HepG2 (cell line): ENCODE data around the gene IL1R1. TPM values are rescaled to one million over a fixed set of nuclear protein-coding genes. Genes with fewer than 3 reads are reported as not detected.
A peak's percentile ranks its signal among the peaks of the same experiment; 100 is the strongest.

Experiments
- ARID3A ChIP-seq: IDR thresholded peaks from 2 replicates; pipeline ENCODE4 v1.6.1; 2012; ENCODE audit warnings: low read depth, low read length, improper control_type of control experiment
- CSRNP1 ChIP-seq: sonication (generic); formaldehyde crosslinking; IDR thresholded peaks from 2 replicates; pipeline ENCODE4 v1.8.1; 2023; ENCODE audit warnings: mild to moderate bottlenecking, missing genetic modification reagents
- EHMT2 ChIP-seq: fragments of 200-600 bp; sonication (generic); IDR thresholded peaks from 2 replicates; pipeline ENCODE4 v1.7.0; 2017; ENCODE audit warnings: antibody characterized with exemption, low read depth, low read length, borderline replicate concordance
- ETV5 ChIP-seq: IDR thresholded peaks from 2 replicates; pipeline ENCODE4 v1.6.1; 2018; ENCODE audit warnings: missing biosample characterization, missing genetic modification reagents, inconsistent platforms, borderline replicate concordance
- GRHL1 ChIP-seq: sonication (generic); formaldehyde crosslinking; conservative IDR thresholded peaks from 2 replicates; pipeline ENCODE4 v1.8.0; 2022; ENCODE audit warnings: missing genetic modification reagents
- HNRNPUL1 ChIP-seq: fragments of 200-400 bp; formaldehyde crosslinking; IDR thresholded peaks from 2 replicates; pipeline ENCODE4 v1.6.1; 2017; ENCODE audit warnings: low read depth, mild to moderate bottlenecking, low read length, moderate library complexity
- KLF15 ChIP-seq: sonication (generic); formaldehyde crosslinking; IDR thresholded peaks from 2 replicates; pipeline ENCODE4 v1.8.1; 2023; ENCODE audit warnings: borderline replicate concordance, mild to moderate bottlenecking, inconsistent platforms, missing genetic modification reagents, mixed read lengths
- NFE2 ChIP-seq: sonication (generic); formaldehyde crosslinking; IDR thresholded peaks from 2 replicates; pipeline ENCODE4 v1.4.0; 2020; ENCODE audit warnings: missing genetic modification reagents
- PHB2 ChIP-seq: fragments of 450-650 bp; IDR thresholded peaks from 2 replicates; pipeline ENCODE4 v1.6.1; 2018; ENCODE audit not compliant: partially characterized antibody
- PHF8 ChIP-seq: sonication (generic); formaldehyde crosslinking; IDR thresholded peaks from 2 replicates; pipeline ENCODE4 v1.5.0; 2020; ENCODE audit warnings: missing genetic modification reagents
- PRPF4 ChIP-seq: fragments of 200-400 bp; formaldehyde crosslinking; IDR thresholded peaks from 2 replicates; pipeline ENCODE4 v1.6.1; 2016; ENCODE audit warnings: low read length, low read depth; ENCODE audit not compliant: poor library complexity, severe bottlenecking
- SMAD3 ChIP-seq: sonication (generic); formaldehyde crosslinking; IDR thresholded peaks from 2 replicates; pipeline ENCODE4 v1.4.0; 2020; ENCODE audit warnings: missing genetic modification reagents
- SMARCE1 ChIP-seq: fragments of 450-650 bp; IDR thresholded peaks from 2 replicates; pipeline ENCODE4 v1.6.1; 2017; ENCODE audit warnings: borderline replicate concordance
- TEAD3 ChIP-seq: optimal IDR thresholded peaks from 2 replicates; pipeline ENCODE3; 2016; ENCODE audit warnings: borderline replicate concordance
- THAP8 ChIP-seq: sonication (generic); formaldehyde crosslinking; IDR thresholded peaks from 2 replicates; pipeline ENCODE4 v1.5.1; 2020; ENCODE audit warnings: missing genetic modification reagents, mild to moderate bottlenecking, borderline replicate concordance
- TRIM22 ChIP-seq: fragments of 450-650 bp; IDR thresholded peaks from 2 replicates; pipeline ENCODE4 v1.6.1; 2017
- ZBTB8A ChIP-seq: sonication (generic); formaldehyde crosslinking; IDR thresholded peaks from 2 replicates; pipeline ENCODE4 v1.4.0; 2020; ENCODE audit warnings: mild to moderate bottlenecking, low read depth, missing genetic modification reagents, borderline replicate concordance
- ZNF225 ChIP-seq: sonication (generic); formaldehyde crosslinking; IDR thresholded peaks from 2 replicates; pipeline ENCODE4 v1.4.0; 2020; ENCODE audit warnings: mild to moderate bottlenecking, missing genetic modification reagents
- ZNF24 ChIP-seq: fragments of 450-650 bp; IDR thresholded peaks from 2 replicates; pipeline ENCODE4 v1.6.1; 2017; ENCODE audit warnings: antibody characterized with exemption, mild to moderate bottlenecking
- ZNF275 ChIP-seq: sonication (generic); formaldehyde crosslinking; IDR thresholded peaks from 2 replicates; pipeline ENCODE4 v1.8.0; 2022; ENCODE audit warnings: missing genetic modification reagents, mild to moderate bottlenecking, inconsistent platforms, borderline replicate concordance
- ZNF282 ChIP-seq: fragments of 450-650 bp; IDR thresholded peaks from 2 replicates; pipeline ENCODE4 v1.6.1; 2018; ENCODE audit not compliant: partially characterized antibody
- ZNF317 ChIP-seq: sonication (generic); formaldehyde crosslinking; IDR thresholded peaks from 2 replicates; pipeline ENCODE4 v1.5.0; 2020; ENCODE audit warnings: mild to moderate bottlenecking, missing genetic modification reagents
- polyA plus RNA-seq, 8 experiments: library from polyadenylated mRNA; depleted of rRNA in 3 of 8; stranded (reverse) in 7 of 8; unstranded in 1 of 8; fragments of >200 nt; fragmentation: Illumina TruSeq in 4 of 8; extraction: Trizol in 4 of 8; gene quantifications; 2 replicates each; pipeline versions ENCODE4 v1.2.1 to v1.2.3, GENCODE V29; 2011 to 2016; ENCODE audit warnings: low read depth in 4 of 8, missing spikeins in 1 of 8, mixed read lengths in 1 of 8; ENCODE audit not compliant: insufficient read depth in 1 of 8
- total RNA-seq, 5 experiments: library from RNA; depleted of rRNA; stranded (reverse); fragments of >200 nt; fragmentation: Illumina TruSeq; extraction: Trizol; gene quantifications; 2 replicates each; pipeline ENCODE4 v1.2.3, GENCODE V29; 2016; ENCODE audit warnings: low read depth in 1 of 5

IL1R1 gene
- total and polyA plus RNA-seq, 2 of the 13 experiments (the other 11 are each of a cell fraction or from before 2014, with no cell fraction given): 38.0 to 93.1 TPM

DNA sequence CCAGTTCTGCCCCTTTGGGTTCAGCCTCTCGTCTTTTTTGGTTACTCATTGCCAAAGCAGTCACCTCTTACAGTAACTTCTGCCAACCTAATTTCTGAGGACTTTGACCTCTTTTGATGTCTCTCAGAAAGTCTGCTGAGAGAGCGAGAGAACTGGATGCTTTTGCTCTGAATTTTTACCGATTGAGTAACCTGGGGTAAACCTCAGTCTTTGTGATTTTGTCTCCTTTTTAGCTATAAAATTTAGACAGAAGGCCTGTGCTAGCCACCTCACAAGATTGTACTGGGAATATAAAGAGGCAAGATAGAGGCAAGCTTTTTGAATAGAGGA, 34.8 kb upstream of the IL1R1 start (continued):
- TF ChIP-seq KLF15 (CRISPR knock-in tag) (no peak), ARID3A (peak; percentile 69), PRPF4 (no peak), ZNF282 (no peak), ZNF317 (CRISPR knock-in tag) (peak; percentile 74; the same call in 1 of the 2 replicates), EHMT2 (peak; percentile 65; the same call in 1 of the 2 replicates), HNRNPUL1 (peak; percentile 50; the same call in 1 of the 2 replicates), TEAD3 (CRISPR knock-in tag) (peak; percentile 85), SMAD3 (CRISPR knock-in tag) (peak; percentile 96), ZNF275 (CRISPR knock-in tag) (no peak), ZBTB8A (CRISPR knock-in tag) (no peak), TRIM22 (no peak), THAP8 (CRISPR knock-in tag) (no peak), ZNF24 (peak; percentile 64; the same call in 1 of the 2 replicates), ETV5 (CRISPR knock-in tag) (peak; percentile 52; the same call in 1 of the 2 replicates), PHF8 (CRISPR knock-in tag) (no peak), PHB2 (no peak), CSRNP1 (CRISPR knock-in tag) (no peak), SMARCE1 (0 out of 2 replicates have a peak, but pooled peaks have one; percentile 50), NFE2 (CRISPR knock-in tag) (no peak), GRHL1 (no peak), ZNF225 (CRISPR knock-in tag) (no peak)
